ENCODE measurements around the gene YPEL2.
"Not testable (repeated sequence)": the region's sequence is repeated elsewhere in the genome, so short reads cannot be mapped to it uniquely, and the experiment has no call there.

Gene YPEL2

GRCh38 chr17:59331129-59331928, at the start of gene YPEL2:
TSS of gene YPEL2 (plus strand) at chr17:59331655. CDS start at chr17:59353410, 21,755 bp downstream.
- peak; percentile 86 for DNase-seq

GRCh38 chr17:59284317-59284716, 47.1 kb upstream of the YPEL2 start:
- no peak for DNase-seq

GRCh38 chr17:59287452-59287851, 44.0 kb upstream of the YPEL2 start:
- peak; percentile 74 for DNase-seq

GRCh38 chr17:59287891-59288290, 43.6 kb upstream of the YPEL2 start:
- peak; percentile 3 for DNase-seq

- no peak for DNase-seq
Observed at GRCh38 chr17:59289981-59290301, 41.5 kb upstream of the YPEL2 start.

- DNase-seq: not testable (repeated sequence)
Observed at GRCh38 chr17:59290302-59290998, 41.0 kb upstream of the YPEL2 start.

GRCh38 chr17:59292174-59292523, 39.3 kb upstream of the YPEL2 start:
- no peak for DNase-seq

GRCh38 chr17:59296190-59296589, 35.3 kb upstream of the YPEL2 start:
- no peak for DNase-seq

- no peak for DNase-seq
Observed at GRCh38 chr17:59298521-59298920, 32.9 kb upstream of the YPEL2 start.

GRCh38 chr17:59299400-59300092, 31.9 kb upstream of the YPEL2 start:
- DNase-seq: no peak

GRCh38 chr17:59300941-59301340, 30.5 kb upstream of the YPEL2 start:
- DNase-seq: no peak

GRCh38 chr17:59304811-59305210, 26.6 kb upstream of the YPEL2 start:
- no peak for DNase-seq

- no peak for DNase-seq
Observed at GRCh38 chr17:59310263-59310920, 21.1 kb upstream of the YPEL2 start.

GRCh38 chr17:59311051-59311468, 20.4 kb upstream of the YPEL2 start:
- peak; percentile 56 for DNase-seq

- DNase-seq: not testable (repeated sequence)
Observed at GRCh38 chr17:59311521-59311920, 19.9 kb upstream of the YPEL2 start.

GRCh38 chr17:59315866-59316265, 15.6 kb upstream of the YPEL2 start:
- DNase-seq: no peak

- no peak for DNase-seq
Observed at GRCh38 chr17:59327121-59327980, 4.1 kb upstream of the YPEL2 start.

- DNase-seq: no peak
Observed at GRCh38 chr17:59327981-59328290, 3.5 kb upstream of the YPEL2 start.

- DNase-seq: no peak
Observed at GRCh38 chr17:59328601-59329000, 2.9 kb upstream of the YPEL2 start.

- DNase-seq: peak; percentile 80
Observed at GRCh38 chr17:59329176-59330052, 2.0 kb upstream of the YPEL2 start.

Data from HCEC 1CT (cell line).